ENCODE measurements around the gene CLSTN2. TPM values are rescaled to one million over a fixed set of nuclear protein-coding genes. Genes with fewer than 3 reads are reported as not detected.

CLSTN2 gene
- total and polyA plus RNA-seq, 5 experiments from 2014 or later = not detected

DNA sequence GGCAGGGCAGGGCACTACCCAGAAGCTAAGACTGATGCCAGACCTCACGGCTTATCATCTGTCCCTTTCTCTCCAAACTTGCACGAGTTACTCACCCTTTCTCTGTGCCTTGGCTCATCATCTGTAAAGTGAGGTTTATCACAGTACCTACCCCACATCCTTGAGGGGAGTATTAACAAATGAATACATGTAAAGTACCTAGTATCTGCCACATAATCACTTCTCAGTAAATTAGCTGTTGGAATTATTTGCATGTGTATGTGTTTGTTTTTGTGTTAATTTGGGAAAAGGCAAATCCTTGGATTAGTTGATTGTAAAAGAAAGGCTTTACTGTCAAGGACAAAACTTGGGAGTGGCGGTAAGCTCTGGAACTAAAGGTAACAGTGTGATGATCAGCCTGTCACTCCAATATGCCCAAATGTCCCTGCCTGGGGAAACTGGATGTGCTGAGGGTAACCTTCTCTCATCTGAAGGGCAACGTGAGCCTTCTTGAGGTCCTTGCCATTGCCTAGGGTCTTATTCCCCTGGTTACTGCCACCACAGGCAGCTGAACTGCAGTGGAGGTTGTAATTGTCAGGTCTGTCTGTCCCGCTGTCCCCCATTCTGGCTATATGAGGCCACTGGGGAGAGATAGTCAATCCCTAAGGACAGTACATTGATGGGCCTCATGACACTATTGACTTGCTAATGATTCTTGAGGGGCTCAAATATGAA, 269.4 kb downstream of the CLSTN2 start:
- peaks cover 0 to 27% (median 7%) of the 10 kb centered on the region in 5 donors for H3K27me3 Mint-ChIP-seq
- no peaks in the 10 kb centered on the region for H3K36me3 Mint-ChIP-seq
- POLR2A ChIA-PET = no interaction called here
- peaks cover 0 to 3% (median 0%) of the 10 kb centered on the region in 4 donors for H3K4me1 Mint-ChIP-seq
- H3K9me3 Mint-ChIP-seq = peaks cover 0 to 2% (median 0%) of the 10 kb centered on the region in 9 donors
- DNase-seq (no peak), ATAC-seq (no peak)
- no peak overlapping the region for H3K4me3 Mint-ChIP-seq
- no peak overlapping the region for H3K27ac Mint-ChIP-seq

DNA sequence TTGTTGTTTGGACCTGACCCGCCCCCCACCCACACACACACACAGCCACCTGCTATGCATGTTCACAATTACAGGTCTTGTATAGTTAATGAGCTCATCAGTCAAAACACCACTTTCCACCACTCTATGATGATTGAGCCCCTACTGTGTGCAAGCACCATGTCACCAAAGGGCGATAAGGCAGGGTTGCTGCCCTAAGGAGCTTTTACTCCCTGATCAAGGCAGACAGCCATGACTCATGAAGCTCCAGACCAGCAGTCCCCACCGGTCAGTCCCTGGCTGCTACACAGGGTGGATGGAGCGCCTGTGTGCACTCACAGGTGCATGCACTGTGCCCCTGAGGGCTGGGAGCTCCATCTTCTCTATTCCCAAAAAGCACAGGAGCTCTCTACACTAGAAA, 270.6 kb downstream of the CLSTN2 start:
- Mint-ChIP-seq H3K4me3 (no peak overlapping the region), H3K27ac (no peak overlapping the region), H3K27me3 (peaks cover 0 to 30% (median 8%) of the 10 kb centered on the region in 5 donors), H3K4me1 (peaks cover 0 to 3% (median 0%) of the 10 kb centered on the region in 4 donors), H3K9me3 (peaks cover 0 to 2% (median 0%) of the 10 kb centered on the region in 9 donors), H3K36me3 (no peaks in the 10 kb centered on the region)
- ATAC-seq (no peak), DNase-seq (no peak)
- POLR2A ChIA-PET = interaction anchor here (0.5 kb wide), 1 partner anchor 773 kb away, joined by 3 read pairs; no protein-coding TSS in a partner anchor

DNA sequence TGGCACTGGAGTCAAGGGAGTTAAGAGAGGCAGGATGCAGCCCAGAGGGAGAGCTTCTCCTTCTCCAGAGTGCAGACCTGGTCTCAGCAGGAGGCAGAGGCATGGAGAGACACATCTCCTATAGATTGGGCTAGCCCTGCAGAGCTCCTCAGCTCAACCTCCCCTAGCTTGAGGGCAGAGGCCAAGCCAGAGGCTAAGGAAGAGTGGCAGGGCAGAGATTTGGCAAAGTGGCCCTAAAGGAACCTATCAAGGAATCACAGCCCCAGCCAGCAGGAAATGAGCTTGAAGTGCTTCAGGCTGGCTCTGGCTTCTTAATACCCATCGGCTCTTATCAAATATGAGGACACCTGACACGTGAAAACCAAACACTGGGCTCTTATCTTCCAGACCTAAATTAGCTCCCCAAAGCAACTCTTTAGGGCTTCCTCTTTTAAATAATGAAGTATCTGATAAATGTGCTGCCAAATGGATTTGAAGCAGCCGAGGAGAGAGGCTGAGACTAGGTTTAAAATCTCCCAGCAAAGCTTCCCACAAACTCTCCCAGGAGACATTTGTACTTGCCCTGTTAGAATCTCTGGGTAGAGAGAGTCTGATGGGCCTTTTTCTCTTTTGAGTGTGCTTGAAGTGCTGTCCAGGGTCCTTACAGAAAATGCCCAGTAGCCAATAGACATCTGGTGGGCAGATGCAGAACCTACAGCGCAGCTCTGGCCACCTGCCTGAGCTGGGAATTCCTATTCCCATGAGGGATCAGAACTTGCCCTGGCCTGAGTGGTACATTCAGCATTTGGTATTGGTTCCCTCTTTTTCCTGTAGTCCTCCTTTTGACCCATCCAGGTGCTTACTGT, 271.4 kb downstream of the CLSTN2 start:
- H3K9me3 Mint-ChIP-seq = peaks cover 0 to 2% (median 0%) of the 10 kb centered on the region in 9 donors
- H3K36me3 Mint-ChIP-seq = no peaks in the 10 kb centered on the region
- ATAC-seq (no peak), DNase-seq (no peak)
- H3K27me3 Mint-ChIP-seq = peaks cover 0 to 25% (median 11%) of the 10 kb centered on the region in 5 donors
- H3K27ac Mint-ChIP-seq = no peak overlapping the region
- H3K4me1 Mint-ChIP-seq = no peaks in the 10 kb centered on the region
- no peak overlapping the region for H3K4me3 Mint-ChIP-seq
- POLR2A ChIA-PET = no interaction called here

DNA sequence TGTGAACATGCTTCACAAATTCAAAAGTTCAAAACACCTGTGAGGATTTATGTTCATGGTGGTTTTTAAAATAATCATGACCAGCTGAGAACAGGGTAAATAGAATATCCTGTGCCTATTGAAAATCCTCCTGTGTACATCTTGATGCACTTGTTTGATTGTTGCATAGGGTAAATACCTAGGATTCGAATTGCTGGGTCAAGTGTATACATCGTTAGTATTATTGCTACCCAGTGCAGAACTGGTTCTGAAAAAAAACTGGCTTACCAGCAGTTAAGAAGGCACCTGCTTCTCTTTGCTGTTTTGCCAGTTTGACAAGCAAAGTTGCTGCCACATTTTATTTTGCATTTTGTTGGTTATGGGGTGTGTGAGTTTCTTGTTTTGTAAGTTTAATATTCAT, 272.6 kb downstream of the CLSTN2 start:
- DNase-seq = no peak
- no peaks in the 10 kb centered on the region for H3K4me1 Mint-ChIP-seq

DNA sequence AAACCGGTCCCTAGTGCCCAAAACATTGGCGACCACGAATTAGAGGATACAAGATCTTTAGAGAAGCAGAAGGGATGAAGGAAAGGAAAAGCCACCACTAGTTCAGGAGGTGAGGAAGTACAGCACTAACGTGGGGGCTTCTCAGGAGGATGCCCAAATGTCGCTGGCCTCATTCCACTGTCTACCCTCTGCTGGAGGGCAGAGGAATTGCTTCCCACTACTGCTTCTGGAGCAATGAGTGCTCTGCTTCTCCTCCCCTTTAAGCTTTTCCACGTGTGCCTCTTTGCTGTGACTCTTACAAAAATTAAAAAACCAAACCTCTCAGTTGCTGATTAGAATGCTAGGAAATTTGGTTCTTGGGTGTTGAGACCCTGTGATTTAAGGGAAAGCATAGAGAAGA, 281.3 kb downstream of the CLSTN2 start:
- no peaks in the 10 kb centered on the region for H3K36me3 Mint-ChIP-seq
- no peak overlapping the region for H3K27ac Mint-ChIP-seq
- no peak overlapping the region for H3K4me3 Mint-ChIP-seq
- H3K9me3 Mint-ChIP-seq = no peaks in the 10 kb centered on the region
- peaks cover 2 to 22% (median 4%) of the 10 kb centered on the region in 5 donors for H3K27me3 Mint-ChIP-seq
- no peaks in the 10 kb centered on the region for H3K4me1 Mint-ChIP-seq
- ATAC-seq (no peak), DNase-seq (no peak)
- POLR2A ChIA-PET = no interaction called here

More for the DNA sequence above, 272.6 kb downstream of the CLSTN2 start:
- POLR2A ChIA-PET = no interaction called here
- Mint-ChIP-seq H3K9me3 (peaks cover 0 to 2% (median 0%) of the 10 kb centered on the region in 9 donors), H3K4me3 (no peak overlapping the region), H3K36me3 (no peaks in the 10 kb centered on the region), H3K27ac (no peak overlapping the region), H3K27me3 (peaks cover 2 to 23% (median 11%) of the 10 kb centered on the region in 5 donors)
- no peak for ATAC-seq

DNA sequence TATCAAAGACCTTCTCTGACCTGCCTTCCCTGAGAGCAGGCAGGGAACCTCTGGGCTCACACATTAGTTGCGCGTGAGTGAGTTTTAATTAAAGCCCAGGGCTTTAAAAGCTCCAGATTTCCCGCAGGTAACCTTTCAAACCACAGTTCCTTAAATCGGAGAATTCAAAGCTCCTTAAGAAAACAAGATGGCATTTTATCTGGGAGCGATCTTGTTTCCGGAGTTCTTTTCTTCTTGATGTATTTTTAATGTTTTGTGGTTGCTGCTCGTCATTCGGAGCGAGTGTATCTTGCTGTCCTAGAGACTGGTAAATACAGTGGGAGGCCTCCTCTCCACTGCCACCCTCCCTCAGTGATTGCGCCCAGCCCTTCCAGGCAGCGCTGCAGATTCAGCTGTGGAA, 284.3 kb downstream of the CLSTN2 start:
- Mint-ChIP-seq H3K9me3 (no peaks in the 10 kb centered on the region), H3K27me3 (peaks cover 2 to 21% (median 4%) of the 10 kb centered on the region in 5 donors), H3K4me3 (no peak overlapping the region), H3K4me1 (no peaks in the 10 kb centered on the region), H3K27ac (no peak overlapping the region), H3K36me3 (no peaks in the 10 kb centered on the region)
- POLR2A ChIA-PET = no interaction called here
- ATAC-seq (no peak), DNase-seq (no peak)

DNA sequence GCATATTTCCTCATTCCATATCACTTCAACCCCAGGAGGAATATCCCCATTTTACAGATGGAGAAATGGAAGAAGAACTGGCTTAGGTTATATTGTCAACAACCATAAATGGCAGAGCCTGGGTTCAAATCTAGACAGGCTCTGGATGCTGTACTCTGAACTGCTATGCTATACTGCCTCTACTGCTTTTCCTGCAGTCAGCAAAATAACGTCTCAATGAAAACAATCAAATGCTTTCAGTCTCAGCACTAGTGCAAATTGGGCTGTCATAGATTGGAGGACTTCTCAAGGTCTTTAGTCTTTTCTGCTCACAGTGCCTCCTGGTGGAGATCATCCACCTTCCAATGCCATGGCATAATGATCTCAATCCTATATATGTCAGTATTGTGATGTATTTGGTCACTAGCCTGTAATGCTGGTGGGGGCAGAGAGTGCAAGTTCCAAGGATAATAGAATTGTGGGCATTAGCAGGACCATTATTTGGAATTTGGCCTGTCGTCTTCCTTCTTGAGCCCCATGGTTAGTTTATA, 285.0 kb downstream of the CLSTN2 start:
- Mint-ChIP-seq H3K9me3 (no peaks in the 10 kb centered on the region), H3K4me3 (no peak overlapping the region), H3K27ac (no peak overlapping the region), H3K36me3 (no peaks in the 10 kb centered on the region), H3K27me3 (peaks cover 2 to 21% (median 4%) of the 10 kb centered on the region in 5 donors), H3K4me1 (no peaks in the 10 kb centered on the region)
- no peak for ATAC-seq
- POLR2A ChIA-PET = no interaction called here
- DNase-seq = no peak

DNA sequence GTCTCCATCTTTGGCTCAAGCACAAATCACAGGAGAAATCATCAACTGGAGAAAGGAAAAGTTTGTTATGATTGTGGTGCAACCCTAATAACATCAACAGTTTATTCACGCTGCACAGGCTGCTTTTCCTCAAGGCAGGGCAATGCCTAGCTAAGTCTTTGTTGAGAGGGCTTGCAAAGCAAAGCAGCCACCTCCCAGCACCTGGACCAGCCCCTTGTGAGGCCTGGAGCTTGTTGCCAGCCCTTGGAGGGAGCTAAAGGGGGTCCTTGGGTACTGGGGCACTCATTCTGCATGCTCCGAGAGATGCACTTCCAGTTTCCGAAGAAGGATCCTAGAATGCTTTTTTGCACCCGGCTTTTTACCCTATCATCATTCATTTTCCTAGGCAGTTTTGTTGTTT, 288.2 kb downstream of the CLSTN2 start:
- DNase-seq (no peak), ATAC-seq (no peak)
- no peak overlapping the region for H3K4me3 Mint-ChIP-seq
- H3K27ac Mint-ChIP-seq = no peak overlapping the region
- H3K4me1 Mint-ChIP-seq = no peaks in the 10 kb centered on the region
- POLR2A ChIA-PET = no interaction called here
- no peaks in the 10 kb centered on the region for H3K36me3 Mint-ChIP-seq
- peaks cover 2 to 20% (median 4%) of the 10 kb centered on the region in 5 donors for H3K27me3 Mint-ChIP-seq
- peaks cover 0 to 9% (median 4%) of the 10 kb centered on the region in 9 donors for H3K9me3 Mint-ChIP-seq

DNA sequence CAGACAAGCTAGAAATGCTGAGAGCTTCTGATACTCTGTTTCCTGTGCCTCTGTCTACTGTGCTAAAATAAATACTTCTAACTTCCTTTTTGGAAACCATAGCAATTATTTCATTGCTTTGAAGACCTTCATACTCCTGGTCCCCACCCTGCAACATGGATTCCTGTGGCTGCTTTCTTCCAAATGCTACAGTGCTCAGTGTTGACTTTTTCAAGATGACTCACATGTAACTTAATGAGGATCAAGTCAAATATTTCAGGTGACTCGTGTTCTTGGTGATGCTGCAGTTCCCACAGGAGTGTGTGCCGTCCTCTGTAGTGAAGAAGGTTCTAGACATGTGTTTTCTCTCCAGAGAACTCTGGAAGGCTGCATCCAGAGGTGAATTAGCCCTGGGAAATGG, 288.6 kb downstream of the CLSTN2 start:
- H3K27ac Mint-ChIP-seq = no peak overlapping the region
- peaks cover 0 to 13% (median 7%) of the 10 kb centered on the region in 9 donors for H3K9me3 Mint-ChIP-seq
- no peak for DNase-seq
- POLR2A ChIA-PET = no interaction called here
- H3K27me3 Mint-ChIP-seq = peaks cover 2 to 17% (median 4%) of the 10 kb centered on the region in 5 donors
- no peak overlapping the region for H3K4me3 Mint-ChIP-seq
- no peaks in the 10 kb centered on the region for H3K36me3 Mint-ChIP-seq
- no peaks in the 10 kb centered on the region for H3K4me1 Mint-ChIP-seq
- ATAC-seq = no peak

DNA sequence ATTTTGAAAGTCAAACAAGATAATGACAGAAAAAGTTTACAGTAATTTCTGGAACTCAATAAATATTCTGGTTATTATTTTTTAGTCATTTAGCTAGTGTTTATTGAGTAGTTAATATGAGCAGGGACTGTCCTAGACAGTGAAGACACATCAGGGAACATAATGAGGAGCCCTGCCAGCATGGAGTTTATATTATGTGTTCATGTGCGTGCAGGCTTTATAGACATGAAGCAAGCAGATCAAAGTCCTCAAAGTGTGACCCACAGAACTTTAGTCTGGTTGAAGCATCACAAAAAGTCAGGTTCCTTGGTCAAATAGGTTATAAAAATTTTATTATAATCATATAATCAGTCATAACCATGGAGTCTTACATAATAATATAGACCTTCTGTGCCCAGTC, 289.3 kb downstream of the CLSTN2 start:
- ATAC-seq (no peak), DNase-seq (no peak)
- peaks cover 0 to 17% (median 7%) of the 10 kb centered on the region in 9 donors for H3K9me3 Mint-ChIP-seq
- no peak overlapping the region for H3K4me3 Mint-ChIP-seq
- POLR2A ChIA-PET = no interaction called here
- H3K27me3 Mint-ChIP-seq = peaks cover 2 to 15% (median 4%) of the 10 kb centered on the region in 5 donors
- no peak overlapping the region for H3K27ac Mint-ChIP-seq
- no peaks in the 10 kb centered on the region for H3K36me3 Mint-ChIP-seq
- H3K4me1 Mint-ChIP-seq = no peaks in the 10 kb centered on the region

DNA sequence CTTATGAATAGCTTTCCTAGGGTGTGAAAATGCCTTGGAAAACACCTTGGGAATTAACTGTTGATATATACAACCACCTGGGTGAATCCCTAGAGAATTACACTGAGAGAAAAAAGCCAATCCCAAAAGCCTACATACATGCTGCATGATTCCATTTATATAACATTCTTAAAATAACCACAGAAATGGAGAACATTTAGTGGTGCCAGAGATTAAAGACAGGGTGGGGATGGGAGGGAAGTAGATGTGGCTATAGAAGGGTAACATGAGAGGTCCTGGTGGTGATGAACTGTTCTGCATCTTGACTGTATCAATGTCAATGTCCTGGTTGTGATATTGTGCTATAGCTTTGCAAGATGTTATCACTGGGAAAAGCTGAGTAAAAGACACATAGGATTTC, 291.0 kb downstream of the CLSTN2 start:
- Mint-ChIP-seq H3K36me3 (no peaks in the 10 kb centered on the region), H3K27me3 (peaks cover 0 to 10% (median 2%) of the 10 kb centered on the region in 5 donors), H3K27ac (no peak overlapping the region), H3K4me3 (no peak overlapping the region), H3K4me1 (no peaks in the 10 kb centered on the region), H3K9me3 (peaks cover 0 to 23% (median 10%) of the 10 kb centered on the region in 9 donors)
- ATAC-seq = no peak
- POLR2A ChIA-PET = no interaction called here
- DNase-seq = no peak

DNA sequence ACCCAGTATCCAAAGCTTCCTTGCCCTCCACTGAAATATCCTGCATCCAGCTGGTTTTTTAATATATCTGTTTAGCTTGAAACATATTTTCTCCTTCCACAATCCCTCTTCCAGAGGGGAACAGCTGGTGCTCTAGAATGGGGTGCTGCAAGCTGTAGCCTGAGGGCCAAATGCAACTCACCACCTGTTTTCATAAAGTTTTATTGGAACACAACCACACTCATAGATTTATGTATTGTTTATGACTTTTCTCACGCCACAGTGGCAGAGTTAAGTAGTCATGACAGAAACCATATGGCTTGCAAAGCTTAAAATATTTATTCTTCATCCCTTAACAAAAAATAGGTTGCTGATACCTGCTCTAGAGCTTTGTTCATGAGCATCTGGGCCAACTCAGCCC, 298.7 kb downstream of the CLSTN2 start:
- no peak for ATAC-seq
- no peaks in the 10 kb centered on the region for H3K36me3 Mint-ChIP-seq
- H3K27ac Mint-ChIP-seq = no peak overlapping the region
- H3K4me1 Mint-ChIP-seq = no peaks in the 10 kb centered on the region
- no peak overlapping the region for H3K4me3 Mint-ChIP-seq
- POLR2A ChIA-PET = no interaction called here
- H3K9me3 Mint-ChIP-seq = peaks cover 0 to 13% (median 3%) of the 10 kb centered on the region in 9 donors
- no peak for DNase-seq
- peaks cover 0 to 29% (median 10%) of the 10 kb centered on the region in 5 donors for H3K27me3 Mint-ChIP-seq

DNA sequence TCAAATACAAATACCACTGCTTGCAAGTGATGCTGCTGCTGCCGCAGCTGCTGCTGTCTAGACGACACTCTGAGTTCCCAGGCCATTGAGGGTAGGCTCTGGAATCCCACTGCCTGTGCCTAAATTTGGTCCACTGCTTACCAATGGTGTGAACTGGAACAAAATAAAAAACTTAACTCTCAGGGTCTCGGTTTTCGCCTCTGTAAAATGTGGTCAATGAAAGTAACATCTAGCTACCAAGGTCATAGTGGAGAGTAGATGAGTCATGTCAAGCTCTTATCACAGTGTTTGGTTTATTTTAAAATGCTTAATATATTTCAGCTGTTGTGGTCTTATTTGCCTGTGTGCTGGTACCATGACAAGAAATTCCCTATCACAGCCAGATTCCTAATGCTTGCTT, 299.3 kb downstream of the CLSTN2 start:
- ATAC-seq (no peak), DNase-seq (no peak)
- H3K4me3 Mint-ChIP-seq = no peak overlapping the region
- peaks cover 0 to 29% (median 10%) of the 10 kb centered on the region in 5 donors for H3K27me3 Mint-ChIP-seq
- no peaks in the 10 kb centered on the region for H3K4me1 Mint-ChIP-seq
- peaks cover 0 to 12% (median 3%) of the 10 kb centered on the region in 9 donors for H3K9me3 Mint-ChIP-seq
- no peak overlapping the region for H3K27ac Mint-ChIP-seq
- H3K36me3 Mint-ChIP-seq = no peaks in the 10 kb centered on the region
- POLR2A ChIA-PET = no interaction called here
